Endodermal cell (in vitro differentiated cells): ENCODE measurements around the gene ABL1. TPM values are rescaled to one million over a fixed set of nuclear protein-coding genes. Genes with fewer than 3 reads are reported as not detected.

Experiments
- DNase-seq: peaks from one replicate; pipeline ENCODE4 v3.0.0-alpha.2; 2017
- H3K27ac ChIP-seq: 2 replicates; pipeline ENCODE4 v1.5.1; 2013; ENCODE audit warnings: mild to moderate bottlenecking, low read depth, low read length, moderate library complexity
- H3K27me3 ChIP-seq: 2 replicates; pipeline ENCODE4 v1.6.1; 2013; ENCODE audit warnings: mild to moderate bottlenecking, low read length, moderate library complexity; ENCODE audit not compliant: insufficient read depth, control insufficient read depth, poor library complexity, severe bottlenecking
- H3K36me3 ChIP-seq: 2 replicates; pipeline ENCODE4 v1.7.0; 2013; ENCODE audit warnings: mild to moderate bottlenecking, low read length, moderate library complexity; ENCODE audit not compliant: control insufficient read depth, insufficient read depth
- H3K4me1 ChIP-seq: one replicate; pipeline ENCODE4 v1.7.0; 2013; ENCODE audit warnings: low read length; ENCODE audit not compliant: control insufficient read depth, insufficient read depth
- H3K4me3 ChIP-seq: 2 replicates; pipeline ENCODE4 v1.5.1; 2013; ENCODE audit warnings: mild to moderate bottlenecking, low read length, moderate library complexity
- H3K9ac ChIP-seq: 2 replicates; pipeline ENCODE4 v1.6.1; 2013; ENCODE audit warnings: mild to moderate bottlenecking, low read length, moderate library complexity; ENCODE audit not compliant: poor library complexity, severe bottlenecking; ENCODE audit errors: extremely low read depth
- H3K9me3 ChIP-seq: 2 replicates; pipeline ENCODE4 v1.6.1; 2013; ENCODE audit warnings: mild to moderate bottlenecking, low read length, moderate library complexity; ENCODE audit not compliant: control insufficient read depth
- H3K27ac Mint-ChIP-seq: 2 replicates; pipeline ENCODE4 v1.8.0; 2020; ENCODE audit warnings: mixed read lengths
- H3K27me3 Mint-ChIP-seq: 2 replicates; pipeline ENCODE4 v1.8.0; 2021; ENCODE audit warnings: mild to moderate bottlenecking, mixed read lengths; ENCODE audit not compliant: insufficient read depth
- H3K36me3 Mint-ChIP-seq: 2 replicates; pipeline ENCODE4 v1.8.0; 2020; ENCODE audit warnings: low read depth, mixed read lengths
- H3K4me1 Mint-ChIP-seq: 2 replicates; pipeline ENCODE4 v1.8.0; 2020; ENCODE audit warnings: mixed read lengths
- H3K4me3 Mint-ChIP-seq: 2 replicates; pipeline ENCODE4 v1.8.0; 2020; ENCODE audit warnings: mild to moderate bottlenecking, moderate library complexity, mixed read lengths
- H3K9me3 Mint-ChIP-seq: 2 replicates; pipeline ENCODE4 v1.8.0; 2020; ENCODE audit warnings: mild to moderate bottlenecking, mixed read lengths
- CTCF ChIP-seq: fragments of 200-600 bp; sonication (generic); conservative IDR thresholded peaks from 2 replicates; pipeline ENCODE4 v1.5.0; 2021; ENCODE audit warnings: antibody characterized with exemption, mild to moderate bottlenecking
- WGBS, 2 experiments: methylation state at CpG; one replicate each; pipeline versions ENCODE4 v1.1.5 to v1.1.7; 2013; ENCODE audit warnings: missing lambda C conversion rate in 2 of 2, mixed read lengths in 1 of 2; ENCODE audit not compliant: insufficient coverage in 1 of 2, insufficient read length in 1 of 2; 5-methylcytosine and 5-hydroxymethylcytosine counted together
- total RNA-seq, 2 donors: library from RNA; stranded (reverse); fragmentation: NEBNext Ultra II Directional in 1 of 2; extraction: Animal tissue kit (Norgen Biotek cat#: 25700) in 1 of 2; gene quantifications; 2 replicates in 1 of 2; 3 replicates in 1 of 2; pipeline ENCODE4 v1.2.1, GENCODE V29; 2021

Gene ABL1
- total RNA-seq, 2 donors from 2014 or later, result 78.8 to 94.1 TPM

GRCh38 chr9:130904070-130905044 lies 69.3 kb downstream of the ABL1 start:
- Mint-ChIP-seq H3K27me3 (no peaks in the 10 kb centered on the region), H3K36me3 (no peaks in the 10 kb centered on the region), H3K4me1 (no peaks in the 10 kb centered on the region), H3K4me3 (no peak overlapping the region), H3K9me3 (no peaks in the 10 kb centered on the region), H3K27ac (no peak overlapping the region)
- Histone ChIP-seq H3K36me3 (no peaks in the 10 kb centered on the region), H3K27me3 (no peaks in the 10 kb centered on the region), H3K9me3 (no peaks in the 10 kb centered on the region), H3K4me1 (no peaks in the 10 kb centered on the region), H3K9ac (no peak overlapping the region), H3K4me3 (no peak overlapping the region), H3K27ac (no peak overlapping the region)
- DNase-seq, result no peak
- TF ChIP-seq CTCF, result no peak
- 93 to 94% methylated on average over 40 to 48 of the region's 48 CpGs for WGBS, 2 experiments

GRCh38 chr9:130905125-130905901 lies 70.3 kb downstream of the ABL1 start:
- 89 to 91% methylated on average over 7 to 24 of the region's 24 CpGs for WGBS, 2 experiments
- H3K27me3 Mint-ChIP-seq, result no peaks in the 10 kb centered on the region

More at GRCh38 chr9:130905125-130905901, 70.3 kb downstream of the ABL1 start:
- no peaks in the 10 kb centered on the region for H3K36me3 ChIP-seq
- H3K4me3 ChIP-seq, result no peak overlapping the region
- H3K27me3 ChIP-seq, result no peaks in the 10 kb centered on the region
- no peak overlapping the region for H3K9ac ChIP-seq
- H3K9me3 ChIP-seq, result no peaks in the 10 kb centered on the region
- Mint-ChIP-seq H3K9me3 (peaks cover under 1% of the 10 kb centered on the region), H3K4me3 (no peak overlapping the region), H3K4me1 (no peaks in the 10 kb centered on the region), H3K27ac (no peak overlapping the region), H3K36me3 (no peaks in the 10 kb centered on the region)
- no peaks in the 10 kb centered on the region for H3K4me1 ChIP-seq
- H3K27ac ChIP-seq, result no peak overlapping the region
- TF ChIP-seq CTCF, result no peak
- DNase-seq, result no peak
